GM19238 (cell line): Measurements from ENCODE around the gene ELMO1.

Experiments used
- DNase-seq: peaks from one replicate; pipeline ENCODE4 v3.0.0; 2011; ENCODE audit warnings: low spot score; ENCODE audit not compliant: insufficient read length

The ELMO1 gene

GRCh38 chr7:37028909-37029440 is 419.7 kb downstream of the ELMO1 start:
- DNase-seq: no peak

DNA sequence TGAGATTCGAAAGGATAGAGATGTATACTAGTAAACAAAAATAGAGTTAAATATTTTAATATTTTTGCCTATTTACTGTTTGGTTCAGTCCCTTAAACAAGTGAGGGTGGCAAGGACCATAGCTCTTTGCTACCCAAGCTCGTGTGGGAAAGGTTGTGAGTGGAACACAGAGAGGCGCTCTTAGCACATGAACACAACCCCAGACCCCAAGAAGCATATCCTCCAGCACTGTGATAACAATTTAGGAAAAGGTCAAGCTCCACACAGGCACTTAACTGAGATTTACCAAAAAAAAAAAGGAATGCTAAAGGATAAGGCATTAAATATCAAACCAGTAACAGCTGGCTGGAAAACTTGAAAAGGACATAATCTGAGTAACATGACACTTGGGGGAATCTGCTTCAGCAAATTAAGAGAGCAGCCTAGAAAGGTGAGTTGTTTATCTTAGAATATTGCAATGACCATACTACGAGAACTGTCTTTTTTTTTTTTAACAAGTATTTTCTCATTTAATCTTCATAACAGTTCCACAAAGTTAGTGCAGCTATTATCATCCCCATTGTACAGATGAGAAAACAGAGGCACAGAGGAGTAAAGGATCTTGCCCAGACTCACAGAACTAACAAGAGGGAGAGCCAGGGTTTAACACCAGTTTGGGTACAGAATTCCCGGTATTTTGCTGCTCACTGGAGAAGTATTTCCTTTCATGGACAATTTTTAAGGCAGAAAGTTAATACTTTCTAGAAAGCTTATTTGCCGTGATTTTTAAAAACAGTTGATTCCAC is 420.9 kb downstream of the ELMO1 start:
- no peak for DNase-seq

GRCh38 chr7:37027104-37027503 is 421.6 kb downstream of the ELMO1 start:
- no peak for DNase-seq

GRCh38 chr7:37018954-37019353 is 429.7 kb downstream of the ELMO1 start:
- no peak for DNase-seq

- DNase-seq: no peak
Observed at GRCh38 chr7:37016064-37016878, 432.4 kb downstream of the ELMO1 start.

GRCh38 chr7:37015353-37016034 is 433.2 kb downstream of the ELMO1 start:
- no peak for DNase-seq

- no peak for DNase-seq
Observed at GRCh38 chr7:37013771-37014170, 434.9 kb downstream of the ELMO1 start.

- DNase-seq: no peak
Observed at GRCh38 chr7:37011151-37011890, 437.3 kb downstream of the ELMO1 start.

GRCh38 chr7:37009125-37009675 is 439.5 kb downstream of the ELMO1 start:
- DNase-seq: no peak

GRCh38 chr7:37007691-37008090 is 441.0 kb downstream of the ELMO1 start:
- DNase-seq: no peak

GRCh38 chr7:37007268-37007667 is 441.4 kb downstream of the ELMO1 start:
- DNase-seq: no peak

- DNase-seq: no peak
Observed at GRCh38 chr7:37006764-37007163, 441.9 kb downstream of the ELMO1 start.

- DNase-seq: no peak
Observed at GRCh38 chr7:37000511-37000910, 448.2 kb downstream of the ELMO1 start.

DNA sequence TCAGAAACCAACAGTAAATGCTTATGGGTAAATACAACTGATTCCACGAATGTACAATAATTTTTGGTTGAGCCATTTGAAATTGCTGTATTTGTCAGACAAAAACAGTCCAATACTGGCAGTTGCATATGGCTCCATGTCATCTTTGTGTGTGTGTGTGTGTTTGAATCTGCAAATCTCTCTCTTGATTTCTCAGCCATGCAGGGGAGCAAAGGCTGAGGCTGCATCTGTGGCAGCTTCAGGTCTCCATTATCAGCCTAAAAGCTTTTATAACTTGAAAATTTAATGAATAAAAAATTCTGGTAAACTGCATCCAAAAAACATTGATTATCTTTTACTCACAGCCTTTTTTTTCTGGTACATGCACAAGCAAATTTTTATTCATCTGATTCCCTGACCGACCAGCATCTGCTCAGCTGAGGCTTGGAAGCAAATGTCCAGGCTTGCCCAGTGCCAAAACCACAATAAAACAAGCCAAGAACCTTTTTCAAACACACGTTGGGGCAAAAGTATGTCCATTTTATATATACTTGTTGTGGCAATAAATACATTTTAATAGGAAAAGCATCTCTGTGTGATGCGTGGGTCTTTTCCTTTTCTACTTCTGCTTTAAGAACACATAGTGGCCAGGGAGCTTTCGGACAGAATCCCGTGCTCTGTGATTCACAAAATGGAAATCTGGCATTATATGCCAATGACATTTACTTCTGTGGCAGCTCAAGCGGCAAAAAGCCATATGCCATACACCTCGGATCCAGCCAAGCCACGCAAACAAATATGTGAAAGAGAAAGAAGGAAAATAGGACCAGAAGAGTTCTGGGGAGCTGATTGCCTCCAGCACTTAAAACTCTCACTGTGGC is 448.8 kb downstream of the ELMO1 start:
- no peak for DNase-seq

DNA sequence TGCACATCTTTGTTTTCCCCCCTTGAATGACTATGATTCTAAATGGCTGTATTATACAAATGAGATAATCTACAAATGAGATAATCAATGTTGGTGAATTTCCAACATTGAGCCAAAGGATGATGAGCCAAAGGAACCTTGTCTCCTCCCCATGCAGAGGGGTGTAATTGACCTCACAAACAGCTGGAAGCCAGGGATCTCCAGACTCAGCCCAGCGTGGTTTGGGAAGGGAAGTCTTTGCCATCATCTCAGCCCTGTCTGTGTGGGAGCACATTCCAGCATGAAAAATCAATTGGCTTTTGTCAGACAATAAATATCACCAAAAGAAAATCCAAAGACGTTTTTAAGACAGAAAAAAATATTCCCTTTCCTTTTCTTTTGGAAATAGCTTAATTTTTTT is 452.9 kb downstream of the ELMO1 start:
- no peak for DNase-seq

DNA sequence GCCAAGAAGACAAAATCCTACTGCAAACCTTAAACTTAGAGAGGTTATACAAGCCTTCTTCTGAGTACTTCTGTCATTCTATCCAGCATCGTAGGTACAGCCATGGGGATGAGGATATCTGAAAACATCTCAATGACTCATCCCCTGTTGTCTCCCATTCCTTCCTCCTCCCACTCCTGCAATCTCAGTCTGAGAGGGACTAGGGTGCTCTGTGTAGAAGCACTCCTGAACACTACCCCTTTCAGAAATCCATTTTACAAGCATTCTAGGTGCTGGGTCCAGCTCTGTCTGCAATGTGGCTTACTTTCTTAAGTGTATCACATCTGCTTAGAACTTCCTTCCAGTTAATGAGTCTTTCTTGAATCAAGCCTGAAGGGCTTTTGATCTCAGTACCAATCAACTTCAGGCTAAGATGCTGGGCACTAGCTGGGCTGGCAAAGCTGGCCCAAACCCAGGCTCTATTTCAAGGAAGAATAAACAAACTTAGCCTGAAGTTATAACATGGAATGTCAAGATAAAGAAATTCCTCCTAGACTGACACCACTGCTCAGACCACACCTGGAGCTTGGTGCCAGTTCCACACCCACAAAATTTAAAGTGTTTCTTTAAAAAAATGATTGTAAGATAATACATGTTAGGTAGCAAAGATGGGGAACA is 454.1 kb downstream of the ELMO1 start:
- no peak for DNase-seq

- DNase-seq: peak; percentile 41
Observed at GRCh38 chr7:36986948-36987724, 461.5 kb downstream of the ELMO1 start.

GRCh38 chr7:36986511-36986933 is 462.1 kb downstream of the ELMO1 start:
- DNase-seq: no peak
